HUES6 (cell line): ENCODE measurements around the gene LBR.
A peak's percentile ranks its signal among the peaks of the same experiment; 100 is the strongest.
"Not testable (repeated sequence)": the region's sequence is repeated elsewhere in the genome, so short reads cannot be mapped to it uniquely, and the experiment has no call there.

Source experiments
- H3K27ac ChIP-seq: 2 replicates; pipeline ENCODE4 v1.7.0; 2013; ENCODE audit warnings: low read depth, mild to moderate bottlenecking, low read length, inconsistent platforms
- H3K27me3 ChIP-seq: 2 replicates; pipeline ENCODE4 v1.6.1; 2013; ENCODE audit warnings: low read length; ENCODE audit not compliant: control insufficient read depth, insufficient read depth
- H3K36me3 ChIP-seq: 2 replicates; pipeline ENCODE4 v1.6.1; 2013; ENCODE audit warnings: low read length; ENCODE audit not compliant: control insufficient read depth, insufficient read depth
- H3K4me1 ChIP-seq: 2 replicates; pipeline ENCODE4 v1.6.1; 2013; ENCODE audit warnings: low read length; ENCODE audit not compliant: control insufficient read depth, insufficient read depth
- H3K4me3 ChIP-seq: 2 replicates; pipeline ENCODE4 v1.5.1; 2013; ENCODE audit warnings: low read depth, low read length
- H3K9ac ChIP-seq: one replicate; pipeline ENCODE4 v1.6.1; 2013; ENCODE audit warnings: mild to moderate bottlenecking, low read length
- H3K9me3 ChIP-seq: 2 replicates; pipeline ENCODE4 v1.6.1; 2013; ENCODE audit warnings: low read depth, low read length; ENCODE audit not compliant: control insufficient read depth, insufficient read depth

The LBR gene

DNA sequence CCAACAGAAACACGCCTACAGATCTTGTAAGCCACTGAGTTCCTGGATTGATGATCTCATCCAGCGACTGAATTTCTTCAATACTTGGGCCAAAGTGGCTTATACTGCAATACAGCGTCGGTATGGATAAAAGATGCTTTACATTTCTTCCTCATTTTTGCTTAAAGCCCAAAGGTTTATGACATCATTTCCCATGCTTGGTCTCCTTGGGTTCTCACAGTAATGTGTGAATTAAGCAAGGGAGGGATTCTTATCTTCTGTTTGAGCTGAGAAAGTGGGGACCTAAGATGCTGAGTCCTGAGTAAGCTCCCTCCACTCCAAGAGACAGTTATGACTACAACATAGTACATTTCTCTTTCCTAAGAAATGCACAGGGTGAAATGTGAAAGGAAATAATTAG lies 39.5 kb downstream of the LBR start:
- Histone ChIP-seq H3K4me3 (no peak overlapping the region), H3K27me3 (no peaks in the 10 kb centered on the region), H3K36me3 (no peaks in the 10 kb centered on the region), H3K9me3 (no peaks in the 10 kb centered on the region), H3K9ac (no peak overlapping the region), H3K27ac (no peak overlapping the region), H3K4me1 (peaks cover 6% of the 10 kb centered on the region; the same call in 1 of the 2 replicates)

DNA sequence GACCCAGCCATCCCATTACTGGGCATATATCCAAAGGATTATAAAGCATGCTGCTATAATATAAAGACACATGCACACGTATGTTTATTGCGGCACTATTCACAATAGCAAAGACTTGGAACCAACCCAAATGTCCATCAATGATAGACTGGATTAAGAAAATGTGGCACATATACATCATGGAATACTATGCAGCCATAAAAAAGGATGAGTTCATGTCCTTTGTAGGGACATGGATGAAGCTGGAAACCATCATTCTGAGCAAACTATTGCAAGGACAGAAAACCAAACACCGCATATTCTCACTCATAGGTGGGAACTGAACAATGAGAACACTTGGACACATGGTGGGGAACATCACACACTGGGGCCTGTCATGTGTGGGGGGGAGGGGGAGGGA lies 41.0 kb downstream of the LBR start:
- H3K9me3 ChIP-seq, H3K4me1 ChIP-seq, H3K4me3 ChIP-seq, H3K9ac ChIP-seq, H3K27me3 ChIP-seq, H3K36me3 ChIP-seq, H3K27ac ChIP-seq: not testable (repeated sequence)

DNA sequence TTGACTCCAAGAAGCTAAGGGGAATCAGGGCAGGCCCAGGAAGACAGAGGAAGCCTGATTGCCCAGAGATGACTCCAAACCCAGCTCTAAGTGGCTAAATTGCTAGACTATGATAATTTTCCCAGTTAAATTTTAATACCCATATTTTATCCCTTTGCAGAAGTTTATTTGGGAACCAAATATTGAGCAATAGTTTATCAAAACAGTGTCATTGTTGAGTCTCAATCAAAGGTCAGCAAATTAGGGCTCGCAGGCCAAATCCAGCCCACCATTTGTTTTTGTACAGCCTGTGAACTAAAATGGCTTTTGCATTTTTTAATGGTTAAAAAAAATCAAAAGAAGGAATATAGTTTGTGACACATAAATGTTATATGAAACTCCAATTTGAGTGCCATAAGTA lies 47.1 kb downstream of the LBR start:
- H3K9ac ChIP-seq = no peak overlapping the region
- H3K27me3 ChIP-seq = no peaks in the 10 kb centered on the region
- no peak overlapping the region for H3K4me3 ChIP-seq
- H3K4me1 ChIP-seq = peaks cover 14% of the 10 kb centered on the region
- H3K36me3 ChIP-seq = no peaks in the 10 kb centered on the region
- no peak overlapping the region for H3K27ac ChIP-seq
- no peaks in the 10 kb centered on the region for H3K9me3 ChIP-seq

DNA sequence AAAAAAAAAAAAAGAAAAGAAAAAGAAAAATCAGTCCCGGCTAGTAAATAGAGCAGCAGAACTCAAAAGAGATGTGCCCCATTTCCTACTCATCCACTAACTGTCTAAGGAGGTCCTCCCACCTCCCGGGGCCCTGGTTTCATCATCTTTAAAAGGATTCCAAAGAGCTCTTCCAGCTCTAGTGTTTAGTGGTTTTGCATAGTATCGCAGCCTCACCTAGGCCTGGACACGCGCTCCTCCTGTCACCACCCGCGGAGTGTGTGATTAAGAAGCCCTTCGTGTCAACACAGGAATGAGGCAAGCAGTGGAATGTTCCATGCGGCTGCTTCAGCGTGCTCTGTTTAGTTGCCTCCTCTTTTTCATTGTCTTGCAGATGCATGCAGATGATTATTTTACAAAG lies 49.0 kb downstream of the LBR start:
- Histone ChIP-seq H3K27me3 (no peaks in the 10 kb centered on the region), H3K4me1 (peaks cover 14% of the 10 kb centered on the region), H3K9me3 (no peaks in the 10 kb centered on the region), H3K4me3 (no peak overlapping the region), H3K9ac (no peak overlapping the region), H3K36me3 (no peaks in the 10 kb centered on the region), H3K27ac (peak overlapping the region; percentile 52; the same call in 1 of the 2 replicates)

DNA sequence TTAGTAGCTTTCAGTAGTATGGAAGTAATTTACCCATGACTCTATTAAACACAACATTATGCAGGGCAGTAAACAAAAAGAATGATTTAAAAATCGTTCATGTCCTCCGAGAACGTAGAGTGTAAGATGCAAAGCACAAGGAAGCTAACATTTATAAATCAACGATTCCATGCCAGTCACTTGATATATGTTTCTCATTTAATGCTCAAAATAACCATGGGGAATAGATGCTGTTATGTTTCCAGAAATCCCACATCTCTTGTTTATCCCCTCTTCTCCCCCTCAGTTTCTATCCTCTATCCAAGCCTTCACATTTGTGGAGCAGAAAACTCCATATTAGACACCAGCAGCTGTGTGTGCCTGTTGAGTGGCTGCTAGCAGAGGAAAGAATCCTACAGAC lies 52.8 kb downstream of the LBR start:
- Histone ChIP-seq H3K4me1 (peaks cover 10% of the 10 kb centered on the region), H3K4me3 (no peak overlapping the region), H3K9me3 (no peaks in the 10 kb centered on the region), H3K9ac (no peak overlapping the region), H3K36me3 (no peaks in the 10 kb centered on the region), H3K27ac (no peak overlapping the region), H3K27me3 (no peaks in the 10 kb centered on the region)

DNA sequence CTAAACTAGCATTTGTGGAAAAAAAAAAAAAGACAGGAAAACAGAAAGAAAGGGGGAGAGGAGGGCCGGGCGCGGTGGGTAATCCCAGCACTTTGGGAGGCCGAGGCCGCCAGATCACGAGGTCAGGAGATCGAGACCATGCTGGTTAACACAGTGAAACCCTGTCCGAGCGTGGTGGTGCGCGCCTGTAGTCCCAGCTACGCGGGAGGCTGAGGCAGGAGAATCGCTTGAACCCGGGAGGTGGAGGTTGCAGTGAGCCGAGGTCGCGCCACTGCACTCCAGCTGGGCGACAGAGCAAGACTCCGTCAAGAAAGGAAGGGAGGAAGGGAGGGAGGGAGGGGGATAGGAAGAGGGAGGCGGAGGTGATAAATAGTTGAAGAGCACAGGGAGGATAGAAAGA lies 54.7 kb downstream of the LBR start:
- peaks cover 1% of the 10 kb centered on the region; the same call in 1 of the 2 replicates for H3K4me1 ChIP-seq
- H3K36me3 ChIP-seq = no peaks in the 10 kb centered on the region
- H3K9me3 ChIP-seq = no peaks in the 10 kb centered on the region
- no peak overlapping the region for H3K4me3 ChIP-seq
- H3K9ac ChIP-seq = no peak overlapping the region
- peaks cover 6% of the 10 kb centered on the region for H3K27me3 ChIP-seq
- H3K27ac ChIP-seq = no peak overlapping the region

DNA sequence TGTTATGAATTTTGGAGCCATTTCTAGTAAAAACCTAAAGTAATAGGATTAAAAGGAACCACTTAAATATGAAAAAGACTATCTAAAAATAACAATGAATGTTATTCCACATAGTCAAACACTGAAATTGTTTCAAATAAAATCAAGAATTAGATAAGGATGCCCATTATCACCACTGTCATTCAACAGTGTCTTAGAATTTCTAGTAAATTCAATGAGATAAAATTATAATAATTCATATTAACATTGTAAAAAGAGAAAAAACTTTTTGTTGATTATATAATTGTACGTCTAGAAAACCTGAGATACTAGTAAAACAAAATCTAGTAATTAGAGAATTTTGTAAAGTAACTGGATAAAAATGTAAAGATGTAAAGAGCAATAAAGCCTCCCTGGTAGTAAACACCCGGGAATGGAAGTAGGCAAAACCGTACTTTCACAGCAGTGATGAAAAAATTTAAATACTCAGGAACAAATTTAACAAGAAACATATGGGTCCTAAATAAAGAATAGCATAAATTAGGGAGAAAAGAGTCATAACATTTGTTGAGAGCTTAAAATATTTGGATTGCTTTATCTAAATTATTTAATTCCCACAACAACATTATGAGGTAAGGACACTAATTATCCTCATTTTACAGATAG lies 56.4 kb downstream of the LBR start:
- Histone ChIP-seq H3K4me1 (0 out of 2 replicates have a peak, but pooled peaks cover under 1% of the 10 kb centered on the region), H3K27ac (no peak overlapping the region), H3K27me3 (peaks cover 20% of the 10 kb centered on the region), H3K36me3 (no peaks in the 10 kb centered on the region), H3K9me3 (no peaks in the 10 kb centered on the region), H3K4me3 (no peak overlapping the region), H3K9ac (no peak overlapping the region)

DNA sequence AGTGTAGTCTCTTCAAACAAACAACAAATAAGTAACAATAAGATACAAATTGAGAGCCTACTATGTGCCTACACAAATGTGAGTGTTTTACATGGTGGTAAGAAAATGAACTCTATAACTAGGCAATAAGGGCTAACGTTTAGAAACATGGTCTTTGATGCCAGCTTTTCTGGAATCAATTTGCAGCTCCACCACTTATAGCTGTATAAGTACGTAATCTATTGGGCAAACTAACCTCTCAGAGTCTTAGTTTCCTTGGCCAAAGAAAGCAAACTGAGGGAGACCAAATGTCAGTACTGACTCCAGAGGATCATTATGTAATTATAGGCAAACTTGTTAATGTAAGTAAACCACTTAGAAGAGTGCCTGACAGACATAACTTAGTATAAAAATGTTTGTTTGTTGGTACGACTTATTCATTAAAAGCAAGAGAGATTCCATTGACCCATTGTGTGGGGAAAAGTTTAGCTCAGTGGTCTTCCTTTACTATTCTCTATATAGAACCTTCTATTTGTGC lies 59.7 kb downstream of the LBR start:
- peaks cover 6% of the 10 kb centered on the region; the same call in 1 of the 2 replicates for H3K4me1 ChIP-seq
- H3K4me3 ChIP-seq = no peak overlapping the region
- H3K27ac ChIP-seq = no peak overlapping the region
- H3K36me3 ChIP-seq = no peaks in the 10 kb centered on the region
- H3K27me3 ChIP-seq = peaks cover 38% of the 10 kb centered on the region
- no peaks in the 10 kb centered on the region for H3K9me3 ChIP-seq
- H3K9ac ChIP-seq = no peak overlapping the region

DNA sequence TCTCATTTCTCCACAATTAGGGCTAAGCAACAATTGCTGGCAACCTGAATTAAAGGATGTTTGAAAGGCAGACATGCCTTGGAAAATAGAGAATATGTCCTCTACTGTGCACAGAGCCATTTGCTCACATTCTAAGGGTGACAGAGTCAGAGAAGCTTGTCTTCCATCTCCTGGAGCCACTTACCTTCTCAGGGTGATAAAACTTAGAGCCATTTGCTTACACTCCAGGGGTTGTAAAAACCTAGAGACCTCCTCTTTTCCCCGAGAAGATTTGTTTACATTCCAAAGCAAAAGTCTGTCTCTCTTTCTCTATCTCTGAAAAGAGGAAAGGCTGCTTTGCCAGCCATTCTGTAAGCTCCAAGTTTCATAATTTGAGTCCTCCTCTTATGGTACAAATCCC lies 61.3 kb downstream of the LBR start:
- Histone ChIP-seq H3K27ac (no peak overlapping the region), H3K4me1 (peaks cover 6% of the 10 kb centered on the region; the same call in 1 of the 2 replicates), H3K36me3 (no peaks in the 10 kb centered on the region), H3K4me3 (no peak overlapping the region), H3K27me3 (peaks cover 38% of the 10 kb centered on the region), H3K9me3 (no peaks in the 10 kb centered on the region), H3K9ac (no peak overlapping the region)

DNA sequence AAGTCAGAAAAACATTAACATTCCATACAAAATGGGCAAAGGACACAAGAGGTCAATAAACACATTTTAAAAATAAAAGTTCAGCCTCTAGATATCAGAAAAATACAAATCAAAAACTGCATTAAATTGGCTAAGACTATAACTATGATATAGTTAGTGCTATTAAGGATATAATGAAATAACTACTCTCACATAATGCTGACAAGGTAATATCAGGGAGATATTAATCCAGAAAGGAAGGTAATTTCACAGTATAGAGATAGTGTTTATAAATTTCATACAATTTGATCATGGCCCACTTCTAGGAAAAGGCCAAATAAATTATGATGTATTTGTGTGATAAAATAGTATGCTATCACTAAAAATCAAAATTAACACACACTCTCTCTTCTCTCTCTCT lies 61.8 kb downstream of the LBR start:
- Histone ChIP-seq H3K9ac (no peak overlapping the region), H3K4me1 (peaks cover 6% of the 10 kb centered on the region; the same call in 1 of the 2 replicates), H3K4me3 (no peak overlapping the region), H3K36me3 (no peaks in the 10 kb centered on the region), H3K27ac (no peak overlapping the region), H3K27me3 (peaks cover 38% of the 10 kb centered on the region), H3K9me3 (no peaks in the 10 kb centered on the region)

DNA sequence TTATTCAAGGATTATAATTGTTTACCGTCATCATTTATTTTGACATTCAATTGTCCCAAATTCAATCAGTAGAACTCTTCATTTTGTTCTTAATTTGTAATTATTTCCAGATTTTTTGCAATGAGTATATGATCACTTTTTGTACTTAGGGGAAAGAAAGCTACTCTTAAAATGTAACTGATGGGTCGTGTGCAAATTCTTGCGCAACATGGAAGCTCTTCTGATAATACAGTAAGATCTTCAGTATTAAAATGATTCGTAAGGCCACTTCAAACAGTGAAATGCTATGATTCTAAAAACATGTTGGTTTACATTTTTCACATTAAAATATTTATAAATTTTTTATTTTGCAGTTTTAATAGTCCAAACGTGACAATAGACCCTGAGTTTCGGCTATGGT lies 63.4 kb downstream of the LBR start:
- peaks cover 38% of the 10 kb centered on the region for H3K27me3 ChIP-seq

More for the DNA sequence above, 63.4 kb downstream of the LBR start:
- Histone ChIP-seq H3K4me3 (no peak overlapping the region), H3K27ac (no peak overlapping the region), H3K9me3 (no peaks in the 10 kb centered on the region), H3K4me1 (peaks cover 6% of the 10 kb centered on the region; the same call in 1 of the 2 replicates), H3K9ac (no peak overlapping the region), H3K36me3 (no peaks in the 10 kb centered on the region)
